Tibial nerve (tissue), 4 donors: Measurements from ENCODE around the gene NSD2. TPM values are rescaled to one million over a fixed set of nuclear protein-coding genes. Genes with fewer than 3 reads are reported as not detected.
A peak's percentile ranks its signal among the peaks of the same experiment; 100 is the strongest.

Experiments
- DNase-seq, 2 donors: peaks; one replicate each; pipeline ENCODE4 v3.0.0-alpha.2; 2019; ENCODE audit warnings: low spot score in 2 of 2
- H3K27ac ChIP-seq, 4 donors: fragments of 200-600 bp; sonication (generic) in 3 of 4; one replicate each; pipeline ENCODE4 v1.5.1; 2017 to 2019; ENCODE audit warnings: mild to moderate bottlenecking in 1 of 4
- H3K27me3 ChIP-seq, 2 donors: fragments of 200-600 bp; sonication (generic) in 1 of 2; one replicate each; pipeline versions ENCODE4 v1.5.1 to v1.6.0; 2017 to 2019
- H3K36me3 ChIP-seq, 3 donors: fragments of 200-600 bp; sonication (generic); one replicate each; pipeline ENCODE4 v1.5.1; 2018 to 2019
- H3K4me1 ChIP-seq, 4 donors: fragments of 200-600 bp; sonication (generic) in 3 of 4; one replicate each; pipeline ENCODE4 v1.5.1; 2017 to 2019
- H3K4me3 ChIP-seq, 4 donors: fragments of 200-600 bp; sonication (generic) in 3 of 4; one replicate each; pipeline ENCODE4 v1.5.1; 2017 to 2019; ENCODE audit warnings: mild to moderate bottlenecking in 1 of 4, moderate library complexity in 1 of 4
- H3K9me3 ChIP-seq, 4 donors: fragments of 200-600 bp; sonication (generic) in 3 of 4; one replicate each; pipeline ENCODE4 v1.5.1; 2017 to 2019
- CTCF ChIP-seq, 5 experiments: fragments of 200-600 bp in 3 of 5; fragments of 450-650 bp in 2 of 5; sonication (generic) in 3 of 5; IDR thresholded peaks; one replicate each; pipeline ENCODE4 v1.5.1; 2016 to 2019; ENCODE audit warnings: antibody characterized with exemption in 5 of 5, mild to moderate bottlenecking in 3 of 5, moderate library complexity in 2 of 5
- EP300 ChIP-seq, 2 donors: sonication (generic); formaldehyde crosslinking; IDR thresholded peaks; one replicate each; pipeline ENCODE4 v1.6.1; 2017; ENCODE audit warnings: antibody characterized with exemption in 2 of 2, mild to moderate bottlenecking in 1 of 2
- POLR2A ChIP-seq, 2 donors: fragments of 450-650 bp; IDR thresholded peaks; one replicate each; pipeline ENCODE4 v1.6.1; 2017; ENCODE audit warnings: antibody characterized with exemption in 2 of 2, mild to moderate bottlenecking in 2 of 2, moderate library complexity in 2 of 2
- WGBS, 2 donors: methylation state at CpG; one replicate each; pipeline ENCODE4 v1.1.5; 2018; 5-methylcytosine and 5-hydroxymethylcytosine counted together
- total RNA-seq, 4 donors: library from RNA; depleted of rRNA; stranded (reverse); fragments of >200 nt; gene quantifications; one replicate each; pipeline ENCODE4 v1.1.0, GENCODE V29; 2016

The NSD2 gene
- total RNA-seq, 4 donors from 2014 or later: 27.2 to 45.6 (median 32.2) TPM

- peaks cover 0 to 24% (median 18%) of the 10 kb centered on the region in 4 donors for H3K4me1 ChIP-seq
- no peak for DNase-seq
- peak overlapping the region; percentile 70 to 99 (median 94) for H3K4me3 ChIP-seq
- no peak for TF ChIP-seq EP300 (IDR thresholded peaks at IDR 0.05)
- no peak for TF ChIP-seq POLR2A (IDR thresholded peaks at IDR 0.05)
- no peak for TF ChIP-seq CTCF (IDR thresholded peaks at IDR 0.05)
- H3K27me3 ChIP-seq: no peaks in the 10 kb centered on the region
- no peaks in the 10 kb centered on the region for H3K9me3 ChIP-seq
- H3K36me3 ChIP-seq: no peaks in the 10 kb centered on the region
- peak overlapping the region; percentile 86 to 100 (median 98) for H3K27ac ChIP-seq
- WGBS, 2 donors: 66% methylated on average over 15 to 17 of the region's 19 CpGs
Measured at GRCh38 chr4:1869530-1870327, 1.5 kb upstream of the NSD2 start.

- Histone ChIP-seq H3K27ac (peak overlapping the region; percentile 86 to 100 (median 98)), H3K9me3 (no peaks in the 10 kb centered on the region), H3K4me3 (peak overlapping the region; percentile 70 to 99 (median 94)), H3K4me1 (peaks cover 0 to 24% (median 18%) of the 10 kb centered on the region in 4 donors), H3K27me3 (no peaks in the 10 kb centered on the region), H3K36me3 (no peaks in the 10 kb centered on the region)
- TF ChIP-seq POLR2A (IDR thresholded peaks at IDR 0.05): no peak
- TF ChIP-seq CTCF (IDR thresholded peaks at IDR 0.05): no peak
- TF ChIP-seq EP300 (IDR thresholded peaks at IDR 0.05): no peak
- WGBS, 2 donors: 0% methylated on average over 13 to 19 of the region's 22 CpGs
- DNase-seq: peak; percentile 66 to 70
Measured at GRCh38 chr4:1870328-1870577, 940 bp upstream of the NSD2 start.

- H3K4me3 ChIP-seq: peak overlapping the region; percentile 58 to 99 (median 93)
- peak overlapping the region; percentile 78 to 94 (median 92) for H3K27ac ChIP-seq
- no peaks in the 10 kb centered on the region for H3K27me3 ChIP-seq
- WGBS, 2 donors: 0% methylated on average over 13 to 18 of the region's 79 CpGs
- H3K9me3 ChIP-seq: no peaks in the 10 kb centered on the region
- H3K36me3 ChIP-seq: no peaks in the 10 kb centered on the region
- TF ChIP-seq CTCF (IDR thresholded peaks at IDR 0.05) (no peak), EP300 (IDR thresholded peaks at IDR 0.05) (no peak), POLR2A (IDR thresholded peaks at IDR 0.05) (no peak)
- DNase-seq: no peak
- H3K4me1 ChIP-seq: peaks cover 0 to 24% (median 18%) of the 10 kb centered on the region in 4 donors
Measured at GRCh38 chr4:1871471-1872021, 353 bp downstream of the NSD2 start.

- peak overlapping the region in 1 of 4 donors; percentile 80 for H3K27ac ChIP-seq
- H3K4me3 ChIP-seq: no peak overlapping the region
Measured at GRCh38 chr4:1872870-1873269, 1.7 kb downstream of the NSD2 start.

More at GRCh38 chr4:1872870-1873269, 1.7 kb downstream of the NSD2 start:
- no peaks in the 10 kb centered on the region for H3K9me3 ChIP-seq
- H3K27me3 ChIP-seq: no peaks in the 10 kb centered on the region
- H3K36me3 ChIP-seq: no peaks in the 10 kb centered on the region
- no peak for DNase-seq
- H3K4me1 ChIP-seq: peaks cover 0 to 24% (median 18%) of the 10 kb centered on the region in 4 donors
- TF ChIP-seq EP300 (IDR thresholded peaks at IDR 0.05) (no peak), POLR2A (IDR thresholded peaks at IDR 0.05) (no peak), CTCF (IDR thresholded peaks at IDR 0.05) (no peak)
- WGBS, 2 donors: 23 to 40% methylated on average over 3 of the region's 3 CpGs
